HG02840 (cell line): Measurements from ENCODE around the gene ST6GAL1.
"Not testable (repeated sequence)": the region's sequence is repeated elsewhere in the genome, so short reads cannot be mapped to it uniquely, and the experiment has no call there.

Source experiments
- ATAC-seq: cut with Tn5 transposase; IDR thresholded peaks from one replicate; pipeline ENCODE4 v1.9.1; 2021; ENCODE audit warnings: mild to moderate bottlenecking, moderate library complexity, moderate number of reproducible peaks; ENCODE audit not compliant: unreplicated experiment, low FRiP score

ST6GAL1 gene

DNA sequence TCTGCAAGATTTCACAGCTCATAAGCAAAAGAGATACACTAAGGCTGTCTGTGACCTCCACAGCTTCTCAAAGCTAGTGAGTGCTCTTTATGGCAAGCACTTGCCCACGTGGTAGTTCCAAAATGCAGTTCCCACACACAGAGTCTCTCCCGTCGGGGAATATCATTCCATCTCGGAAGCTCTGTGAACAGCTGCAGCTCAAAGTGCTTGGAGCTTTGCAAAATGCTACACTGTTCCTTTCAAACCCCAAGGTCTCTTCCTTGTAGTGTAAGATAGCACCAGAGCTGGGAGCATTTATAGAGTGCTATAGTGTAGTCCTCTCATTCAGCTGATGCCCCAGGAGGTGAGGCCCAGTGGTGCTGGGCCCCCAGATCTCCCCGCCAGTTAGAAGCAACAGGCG lies 36.1 kb downstream of the ST6GAL1 start:
- ATAC-seq = no peak

DNA sequence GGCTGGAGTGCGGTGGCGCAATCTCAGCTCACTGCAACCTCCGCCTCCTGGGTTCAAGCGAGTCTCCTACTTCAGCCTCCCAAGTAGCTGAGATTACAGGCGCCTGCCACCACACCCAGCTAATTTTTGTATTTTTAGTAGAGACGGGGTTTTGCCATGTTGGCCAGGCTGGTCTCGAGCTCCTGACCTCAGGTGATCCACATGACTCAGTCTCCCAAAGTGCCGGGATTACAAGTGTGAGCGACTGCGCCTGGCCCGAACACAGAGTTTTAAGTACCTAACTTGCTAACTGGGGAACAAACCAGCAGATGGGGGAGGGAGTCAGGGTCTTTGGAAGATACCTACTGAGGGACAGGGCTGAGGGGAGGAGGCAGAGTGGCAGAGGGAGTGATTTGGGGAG lies 36.9 kb downstream of the ST6GAL1 start:
- ATAC-seq = not testable (repeated sequence)

DNA sequence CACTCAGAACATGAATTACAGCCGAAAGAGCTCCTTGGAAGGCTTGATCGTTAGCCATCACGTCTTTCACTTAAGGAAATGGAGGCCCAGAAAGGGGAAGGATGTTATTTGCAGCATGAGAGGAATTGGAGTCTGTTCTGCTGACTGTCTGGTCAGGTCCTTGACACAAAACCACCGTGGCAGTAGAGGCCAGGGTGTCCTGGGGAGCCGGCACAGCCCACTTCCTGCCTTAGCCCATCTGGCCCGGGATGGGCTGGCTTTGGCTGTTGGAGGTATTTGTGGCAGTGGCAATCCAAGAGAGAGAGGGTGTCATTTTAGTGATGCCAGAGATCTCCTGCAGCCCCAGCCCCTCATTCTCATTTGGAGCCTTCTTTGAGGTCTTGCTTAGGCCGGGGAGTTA lies 37.4 kb downstream of the ST6GAL1 start:
- no peak for ATAC-seq

DNA sequence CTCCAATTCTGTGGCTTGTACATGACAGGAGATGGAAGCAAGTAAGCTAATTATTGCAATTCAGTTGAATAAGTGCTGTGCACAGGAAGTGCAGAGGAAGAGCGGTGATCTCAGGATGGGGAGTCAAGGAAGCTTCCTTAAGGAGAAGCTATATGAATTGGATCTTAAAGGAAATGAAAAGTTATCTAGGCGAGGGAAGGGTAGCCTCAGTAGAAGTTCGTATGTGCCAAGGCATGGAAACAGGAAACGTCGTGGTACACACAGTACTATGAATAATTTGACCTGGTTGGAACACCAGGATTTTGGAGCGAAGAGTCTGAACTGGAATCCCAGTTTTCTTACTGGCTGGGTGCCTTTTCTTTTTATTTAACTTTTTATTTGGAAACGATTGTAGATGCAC lies 39.3 kb downstream of the ST6GAL1 start:
- ATAC-seq = no peak

DNA sequence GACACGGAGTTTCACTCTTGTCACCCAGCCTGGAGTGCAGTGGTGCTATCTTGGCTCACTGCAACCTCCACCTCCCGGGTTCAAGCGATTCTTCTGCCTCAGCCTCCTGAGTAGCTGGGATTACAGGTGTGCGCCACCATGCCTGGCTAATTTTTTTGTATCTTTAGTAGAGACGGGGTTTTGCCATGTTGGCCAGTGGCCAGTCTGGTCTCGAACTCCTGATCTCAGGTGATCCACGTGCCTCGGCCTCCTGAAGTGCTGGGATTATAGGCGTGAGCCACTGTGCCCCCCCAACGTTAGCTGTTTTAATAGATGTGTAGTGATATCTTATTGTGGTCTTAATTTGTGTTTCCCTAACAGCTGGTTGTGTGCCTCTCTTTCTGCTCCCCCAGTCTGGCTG lies 40.8 kb downstream of the ST6GAL1 start:
- not testable (repeated sequence) for ATAC-seq

DNA sequence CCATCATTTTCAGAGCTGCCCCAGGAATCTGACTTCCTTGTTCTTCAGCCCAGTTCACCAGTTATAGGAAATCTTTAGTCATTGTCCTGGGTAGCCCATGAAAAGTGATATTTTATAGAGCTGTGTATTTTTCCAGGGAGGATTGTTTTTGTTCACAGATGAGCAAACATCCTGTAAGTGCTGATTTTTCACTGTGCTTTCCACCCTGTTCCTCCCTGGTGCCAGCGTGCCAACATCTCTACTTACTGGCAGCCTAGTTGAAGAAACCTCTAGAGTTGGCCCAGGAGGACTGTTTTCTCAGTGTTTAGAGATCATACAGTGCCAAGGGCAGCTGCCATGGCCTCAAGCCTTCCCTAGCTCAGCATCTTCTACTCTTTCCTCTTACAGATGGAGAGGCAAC lies 41.3 kb downstream of the ST6GAL1 start:
- ATAC-seq = no peak

DNA sequence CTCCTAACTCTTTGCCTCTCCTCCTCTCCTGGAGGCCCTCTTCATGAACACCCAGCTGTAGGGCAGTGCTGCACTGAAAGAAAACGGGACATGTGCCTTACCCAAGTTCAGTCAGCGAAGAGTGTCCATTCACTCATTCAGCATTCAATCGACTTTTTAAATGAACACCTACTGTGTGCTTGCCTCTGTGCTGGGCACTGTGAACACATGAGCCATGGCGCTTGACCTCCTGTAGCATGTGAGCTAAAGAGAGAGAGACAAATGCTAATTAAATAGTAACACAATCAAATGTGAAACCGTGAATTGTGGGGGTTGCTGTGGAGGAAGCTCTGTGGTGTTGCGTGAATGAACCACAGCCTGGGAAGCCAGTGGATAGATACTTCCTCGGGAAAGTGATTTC lies 43.4 kb downstream of the ST6GAL1 start:
- no peak for ATAC-seq

DNA sequence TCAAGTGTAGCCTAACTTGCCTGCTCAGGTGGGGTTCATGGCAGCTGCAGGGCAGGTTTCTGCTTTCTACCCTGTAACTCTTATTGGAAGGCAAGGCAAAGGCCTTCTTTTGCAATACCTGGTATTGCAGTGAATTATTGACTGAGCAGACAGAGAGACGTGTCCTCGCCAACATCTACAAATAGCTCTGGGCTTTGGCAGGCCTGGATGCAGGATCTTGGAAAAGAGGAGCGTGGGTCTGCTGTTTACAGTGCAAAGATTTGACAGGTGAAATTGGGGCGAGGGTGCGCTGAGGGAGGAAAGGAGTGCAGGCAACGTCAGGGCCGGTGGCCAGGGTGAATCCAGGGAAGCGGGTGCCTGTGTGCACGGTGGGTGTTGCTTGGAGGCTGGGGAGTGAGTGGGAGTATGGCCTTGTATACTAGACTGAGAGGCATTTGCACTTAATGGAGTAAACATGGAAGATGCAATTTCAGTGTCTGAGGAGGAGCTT lies 44.5 kb downstream of the ST6GAL1 start:
- no peak for ATAC-seq

DNA sequence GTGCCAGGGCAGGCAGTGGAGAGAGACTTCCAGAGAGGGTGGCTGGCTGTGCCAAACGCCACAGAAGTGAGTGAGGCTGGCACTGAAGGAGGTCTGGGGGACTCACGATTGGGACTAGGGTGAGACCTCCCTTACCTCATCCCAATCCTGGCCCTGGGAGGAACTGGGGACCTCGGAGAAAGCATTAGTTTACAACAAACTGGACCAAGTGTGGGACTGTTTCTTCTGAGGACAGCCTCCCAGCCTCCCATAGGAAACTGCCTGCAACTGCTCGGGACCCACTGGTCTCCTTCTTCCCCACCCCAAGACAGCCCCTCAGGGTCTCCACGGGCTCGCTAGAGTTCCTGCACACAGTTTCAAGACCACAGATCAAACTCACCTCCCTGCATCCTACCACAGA lies 45.4 kb downstream of the ST6GAL1 start:
- no peak for ATAC-seq

DNA sequence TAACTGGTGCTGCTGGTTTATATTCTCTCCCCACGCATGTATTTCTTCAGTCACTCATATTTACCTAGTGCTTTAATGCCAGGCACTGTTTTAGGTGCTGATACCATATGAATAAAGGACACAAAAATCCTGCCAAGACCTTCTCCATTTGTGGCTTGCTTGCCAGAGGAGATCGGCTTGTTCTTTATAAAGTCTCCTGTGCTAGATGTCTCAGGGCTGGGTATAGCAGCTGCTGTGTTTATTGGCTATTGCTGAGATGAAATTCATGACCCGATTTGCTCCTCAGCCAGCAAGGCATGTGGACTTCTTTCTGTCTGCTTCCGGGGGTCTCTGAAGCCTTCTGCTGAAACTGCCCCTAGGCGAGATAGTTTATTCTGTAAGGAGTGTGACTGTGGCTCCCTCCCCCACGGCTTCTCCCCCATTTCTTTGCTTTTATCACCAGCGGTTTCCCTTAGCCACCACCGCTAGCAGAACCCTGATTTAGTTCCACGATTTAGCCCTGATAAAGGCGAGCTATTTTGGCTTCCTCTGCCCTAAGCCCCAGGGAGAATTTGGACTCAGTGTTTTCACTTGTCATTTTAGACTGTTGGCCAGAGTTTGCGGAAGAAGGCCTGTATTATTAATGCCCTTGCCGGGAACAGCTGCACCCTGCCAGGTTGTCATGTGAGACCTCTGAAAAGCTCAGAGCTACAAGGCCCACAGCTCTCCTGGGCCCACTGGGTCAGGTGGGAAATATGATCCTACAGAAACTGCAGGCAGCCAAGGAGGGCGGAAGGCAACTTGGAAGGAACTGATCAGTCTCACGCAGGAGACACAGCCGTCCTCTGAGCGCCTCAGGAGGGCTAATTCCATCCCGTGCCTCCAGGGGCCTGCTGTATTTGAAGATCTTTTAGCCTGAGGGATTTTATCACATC lies 46.8 kb downstream of the ST6GAL1 start:
- no peak for ATAC-seq

DNA sequence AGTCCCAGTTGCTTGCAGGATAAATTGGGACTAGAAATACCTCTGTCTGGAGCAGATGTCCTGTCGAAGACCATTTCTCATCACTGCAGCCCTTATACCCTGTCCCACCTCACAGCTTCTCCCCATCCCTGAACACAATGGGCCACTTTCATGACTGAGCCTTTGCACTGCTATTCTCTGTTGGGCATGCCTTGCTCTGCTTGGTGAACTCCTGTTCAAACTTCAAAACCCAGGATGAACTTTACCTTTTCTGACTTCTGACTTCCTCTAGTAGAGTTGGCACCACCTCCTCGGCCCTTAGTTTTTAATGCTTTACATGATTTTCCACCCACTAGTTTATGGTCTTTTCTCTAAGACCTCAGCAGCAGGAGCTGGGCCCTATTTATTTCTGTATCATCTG lies 48.4 kb downstream of the ST6GAL1 start:
- ATAC-seq = no peak

DNA sequence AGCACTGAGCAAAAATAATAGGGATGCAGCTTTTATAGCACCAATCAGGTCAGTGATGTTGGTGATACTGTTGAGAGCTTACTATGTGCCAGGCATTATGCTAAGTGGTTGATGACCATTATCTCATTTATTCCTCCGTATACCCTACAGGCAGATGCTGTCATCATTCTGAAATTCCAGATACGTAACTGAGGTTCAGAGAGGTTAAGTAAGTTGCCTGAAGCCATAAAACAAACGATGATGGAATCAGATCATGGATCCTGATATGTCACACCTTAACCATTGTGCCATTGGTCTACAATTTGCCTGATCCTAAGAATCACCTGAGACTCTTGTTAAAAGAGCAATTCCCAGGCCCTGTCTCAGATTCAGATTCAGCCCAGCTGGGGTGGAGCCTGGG lies 49.5 kb downstream of the ST6GAL1 start:
- ATAC-seq = no peak

DNA sequence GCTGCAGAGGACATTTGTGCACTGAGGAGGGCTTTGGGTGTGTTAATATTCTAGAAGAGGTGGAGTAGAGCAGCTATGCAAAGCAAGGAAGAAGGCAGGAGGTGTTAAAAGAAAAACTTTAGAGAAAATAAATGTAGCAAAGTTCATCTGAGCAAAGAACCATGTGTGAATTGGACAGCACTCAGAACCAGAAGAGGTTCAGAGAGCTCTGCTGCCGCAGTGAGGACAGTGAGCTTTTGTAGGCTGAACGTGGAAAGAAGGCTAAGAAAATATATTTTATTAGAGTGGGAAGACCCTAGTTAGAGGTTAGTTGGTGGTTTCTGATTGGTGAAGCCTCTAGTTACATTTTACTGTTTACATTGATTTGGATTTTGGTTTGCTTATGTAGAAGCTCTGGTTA lies 50.7 kb downstream of the ST6GAL1 start:
- no peak for ATAC-seq

DNA sequence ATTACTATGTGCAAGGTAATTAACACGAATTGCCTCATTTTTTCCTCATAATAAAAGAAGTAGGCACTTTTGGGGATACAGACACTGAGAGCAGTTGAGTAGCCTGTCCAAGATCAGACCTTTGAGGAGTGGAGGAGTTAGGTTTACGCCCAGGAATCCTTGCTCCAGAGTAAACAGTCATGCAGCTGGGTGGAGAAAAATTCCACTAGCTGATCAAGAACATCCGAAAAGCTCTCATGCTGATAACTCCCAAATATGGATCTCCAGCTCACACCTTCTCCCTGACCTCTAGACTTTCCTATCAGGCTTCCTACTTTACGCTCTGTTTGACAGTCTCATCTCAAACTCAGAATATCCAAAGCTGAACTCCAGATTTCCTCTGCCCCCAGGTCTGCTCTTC lies 53.3 kb downstream of the ST6GAL1 start:
- no peak for ATAC-seq

DNA sequence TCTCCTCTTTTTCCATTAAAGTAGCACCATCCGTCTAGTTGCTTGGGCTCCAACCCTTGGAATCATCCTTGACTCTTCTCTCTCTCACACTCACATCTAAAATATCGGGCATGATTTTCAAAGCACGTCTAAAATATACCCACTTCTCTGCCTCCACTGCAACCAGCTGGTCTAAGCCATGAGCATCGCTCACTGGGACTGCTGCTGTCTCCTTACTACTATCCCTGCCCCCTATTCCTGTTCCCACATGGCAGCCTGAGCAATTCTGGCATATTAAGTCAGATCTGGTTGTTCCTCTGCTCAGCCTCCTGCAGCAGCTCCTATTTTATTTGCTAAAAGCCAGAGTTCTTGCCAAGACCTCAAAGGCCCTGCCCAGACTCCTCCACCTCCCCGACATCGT lies 53.7 kb downstream of the ST6GAL1 start:
- ATAC-seq = no peak

DNA sequence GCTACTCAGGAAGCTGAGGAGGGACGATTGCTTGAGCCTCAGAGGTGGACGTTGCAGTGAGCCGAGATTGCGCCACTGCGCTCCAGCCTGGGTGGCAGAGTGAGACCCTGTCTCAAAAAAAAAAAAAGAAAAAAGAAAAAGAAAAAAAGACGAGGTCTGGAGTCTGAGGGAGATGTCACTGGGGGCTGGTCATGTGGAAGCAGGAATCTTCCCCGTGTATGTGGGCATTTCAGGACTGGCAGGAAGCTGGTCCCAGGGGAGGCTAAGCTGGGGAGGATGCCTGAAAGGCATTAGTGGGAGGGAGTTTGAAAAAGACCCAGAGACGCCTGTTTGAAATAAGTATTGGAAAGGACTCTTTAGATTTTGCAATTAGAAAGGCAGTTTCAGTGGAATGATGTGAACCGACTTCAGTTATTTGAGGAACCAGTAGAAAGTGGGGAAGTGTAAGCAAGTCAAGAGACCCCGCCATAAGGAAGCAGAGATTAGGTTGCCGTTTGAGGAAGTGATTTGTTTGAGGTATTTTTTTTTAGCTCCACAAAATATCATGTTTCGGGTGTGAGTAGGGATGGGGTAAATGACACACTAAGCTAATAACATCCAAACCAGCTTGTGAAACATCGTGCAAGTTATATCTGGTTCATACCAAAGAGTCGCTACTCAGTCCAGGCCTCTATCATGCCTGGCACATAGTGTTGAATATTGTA lies 55.5 kb downstream of the ST6GAL1 start:
- ATAC-seq = no peak

DNA sequence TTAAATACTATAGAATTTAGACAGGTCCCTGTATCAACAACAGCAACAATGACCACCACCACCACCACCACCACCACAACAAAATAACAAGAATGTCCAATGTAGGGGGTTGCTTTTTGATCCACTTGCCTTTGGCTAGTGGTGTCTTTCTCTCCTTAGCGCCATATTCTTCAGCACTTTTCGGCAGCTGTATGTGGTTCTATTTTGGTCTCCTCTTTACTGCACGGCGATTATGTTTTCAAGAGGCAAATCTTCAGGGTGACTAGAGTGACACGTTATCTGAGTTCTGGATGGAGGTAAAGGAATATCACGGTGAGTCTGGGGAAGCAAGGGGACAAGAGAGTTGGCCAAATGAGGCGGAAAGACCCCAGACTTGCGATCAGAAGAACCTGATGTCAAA lies 56.1 kb downstream of the ST6GAL1 start:
- ATAC-seq = no peak

DNA sequence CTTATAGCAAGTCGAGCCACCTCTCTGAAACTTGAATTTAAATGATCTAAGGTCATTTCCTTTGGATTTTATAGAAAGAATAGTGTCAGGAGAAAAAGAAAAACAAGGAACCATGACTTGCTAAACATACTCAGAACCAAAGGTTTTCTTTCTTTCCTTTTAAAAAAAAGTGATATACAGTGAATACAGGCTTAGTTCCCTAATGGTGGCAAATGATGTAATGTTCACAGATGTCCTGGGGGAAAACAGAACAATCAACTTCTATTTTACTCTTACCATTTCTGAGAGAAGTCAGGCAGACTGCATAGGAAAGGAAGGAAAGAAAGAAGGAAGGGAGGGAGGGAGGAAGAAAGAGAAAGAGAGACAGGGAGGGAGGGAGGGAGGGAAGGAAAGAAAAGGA lies 56.5 kb downstream of the ST6GAL1 start:
- no peak for ATAC-seq

DNA sequence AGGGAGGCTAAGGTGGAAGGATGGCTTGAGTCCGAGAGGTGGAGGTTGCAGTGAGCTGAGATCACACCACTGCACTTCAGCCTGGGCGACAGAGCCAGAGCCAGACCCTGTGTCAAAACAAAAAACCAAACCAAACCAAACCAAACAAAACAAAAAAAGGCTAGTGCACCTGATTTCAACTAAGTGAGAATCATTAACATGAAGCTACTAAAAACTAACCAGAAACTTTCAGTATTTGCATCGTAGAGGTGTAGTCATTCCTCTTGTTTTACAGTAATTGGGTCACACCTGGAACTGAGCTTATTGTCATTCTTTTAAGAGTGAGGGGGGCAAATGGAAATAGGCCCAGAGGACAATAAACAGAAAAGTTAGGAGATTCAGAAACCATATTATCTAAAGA lies 58.5 kb downstream of the ST6GAL1 start:
- ATAC-seq = peak; percentile 78

DNA sequence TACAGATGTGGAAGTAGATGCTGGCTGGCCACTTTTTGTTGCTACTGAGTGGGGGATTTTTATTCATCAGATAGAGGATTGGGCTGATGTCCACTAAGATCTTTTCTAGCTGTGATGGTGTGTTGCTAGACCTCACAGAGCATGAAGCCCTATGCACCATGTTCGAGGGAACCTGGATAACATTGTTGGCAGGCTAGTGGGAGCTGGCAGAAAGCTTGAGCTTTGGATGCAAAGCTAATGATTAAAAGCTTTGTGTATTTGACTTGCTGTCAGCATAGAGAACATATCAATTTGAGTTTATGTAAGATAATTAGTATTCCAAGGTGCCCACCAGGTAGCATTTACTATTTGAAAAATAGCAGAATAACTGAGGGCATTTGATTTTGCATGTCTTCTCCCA lies 59.1 kb downstream of the ST6GAL1 start:
- ATAC-seq = no peak

DNA sequence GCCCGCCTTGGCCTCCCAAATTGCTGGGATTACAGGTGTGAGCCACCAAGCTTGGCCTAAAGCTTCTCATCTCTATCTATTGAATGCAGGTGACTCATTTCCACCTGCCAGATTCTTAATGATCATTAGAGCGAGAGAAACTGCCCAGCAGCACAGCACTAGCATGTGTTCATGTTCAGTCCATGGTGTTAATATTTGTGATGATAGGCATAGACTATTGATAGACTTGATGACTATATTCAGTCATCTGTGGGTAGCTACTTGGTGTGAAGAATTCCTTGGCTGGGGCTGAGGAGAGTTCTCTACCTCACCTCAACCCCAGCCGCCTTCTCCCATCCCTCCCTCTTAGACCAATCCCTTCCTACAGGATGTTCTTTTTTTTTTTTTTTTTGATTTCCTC lies 60.0 kb downstream of the ST6GAL1 start:
- no peak for ATAC-seq

DNA sequence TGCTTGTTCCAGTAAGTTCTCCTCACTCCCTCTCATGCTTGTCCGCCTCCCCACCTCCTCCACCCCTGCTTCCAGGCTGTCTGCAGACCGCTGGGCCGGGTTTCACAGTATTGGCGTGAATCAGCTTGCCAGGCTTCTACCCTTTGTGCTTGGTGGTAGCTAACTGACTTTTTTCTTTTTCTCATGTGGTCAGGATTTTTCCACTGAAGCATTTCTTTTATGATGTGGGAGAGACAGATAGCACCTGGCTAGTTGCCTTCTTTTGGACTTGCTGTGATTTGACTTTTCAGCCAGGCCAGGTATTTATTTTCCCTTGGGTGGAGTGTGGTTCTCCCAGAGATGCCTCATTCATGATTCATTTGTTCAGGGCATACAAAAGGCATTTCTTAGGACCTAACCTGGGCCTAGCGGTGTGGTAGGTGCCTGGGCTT lies 60.6 kb downstream of the ST6GAL1 start:
- ATAC-seq = no peak
